Measurements from ENCODE around the gene GINS2.
A peak's percentile ranks its signal among the peaks of the same experiment; 100 is the strongest.

Gene GINS2

DNA sequence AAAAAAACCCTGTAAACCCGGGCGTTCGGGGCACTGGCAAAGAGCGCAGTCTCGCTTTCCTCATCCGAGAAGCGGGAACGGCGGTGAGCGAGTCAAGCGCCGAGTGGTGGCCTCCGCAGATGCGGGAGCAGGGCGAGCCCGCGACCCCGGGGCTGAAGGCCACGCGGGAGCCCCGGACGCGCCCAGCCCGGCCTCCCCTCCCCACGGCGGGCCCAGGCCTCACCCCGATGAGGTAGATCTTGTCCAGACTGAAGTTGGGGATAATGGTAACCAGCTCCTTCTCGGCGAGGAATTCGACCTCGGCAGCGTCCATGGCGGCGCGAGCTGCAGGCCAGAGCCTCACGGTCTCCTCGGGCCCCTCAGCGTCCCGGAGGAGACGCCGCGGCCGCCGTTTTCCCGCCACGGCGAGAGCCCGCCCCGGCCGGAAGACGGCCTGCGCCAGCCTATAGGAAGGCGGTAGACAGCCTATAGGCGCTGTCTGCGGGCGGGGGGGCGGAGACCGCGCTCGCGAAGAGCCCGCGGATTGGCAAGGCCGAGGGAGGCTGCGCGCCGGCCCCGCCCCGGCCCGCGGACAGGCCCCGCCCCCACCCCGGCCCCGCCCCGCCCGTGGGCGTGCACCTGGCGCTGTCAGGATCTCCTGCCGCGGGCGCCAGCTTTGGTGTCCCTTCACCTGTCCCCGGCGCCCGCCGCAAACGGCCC is at the start of gene GINS2:
TSS of gene GINS2 (minus strand) at position 369 of the 699 bp plus-strand sequence. CDS start at position 313, 56 bp downstream.
- peak; percentile 90 for DNase-seq

DNA sequence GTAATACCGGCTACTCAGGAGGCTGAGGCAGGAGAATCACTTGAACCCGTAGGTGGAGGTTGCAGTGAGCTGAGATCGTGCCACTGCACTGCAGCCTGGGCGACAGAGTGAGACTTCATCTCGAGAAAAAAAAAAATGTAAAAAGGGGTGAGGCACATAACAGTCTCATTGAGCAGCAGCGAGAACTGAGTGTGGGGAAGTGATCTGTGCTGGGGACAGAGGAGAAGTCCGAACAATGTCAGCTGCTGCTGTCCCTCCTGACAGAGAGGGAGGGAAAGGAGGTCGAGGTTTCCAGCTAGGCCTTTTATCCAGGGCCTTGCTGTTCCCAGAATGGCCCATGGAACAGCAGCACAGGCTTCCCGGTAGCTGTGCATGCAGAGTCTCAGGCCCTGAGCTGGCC is 48.2 kb upstream of the GINS2 start:
- no peak for DNase-seq

DNA sequence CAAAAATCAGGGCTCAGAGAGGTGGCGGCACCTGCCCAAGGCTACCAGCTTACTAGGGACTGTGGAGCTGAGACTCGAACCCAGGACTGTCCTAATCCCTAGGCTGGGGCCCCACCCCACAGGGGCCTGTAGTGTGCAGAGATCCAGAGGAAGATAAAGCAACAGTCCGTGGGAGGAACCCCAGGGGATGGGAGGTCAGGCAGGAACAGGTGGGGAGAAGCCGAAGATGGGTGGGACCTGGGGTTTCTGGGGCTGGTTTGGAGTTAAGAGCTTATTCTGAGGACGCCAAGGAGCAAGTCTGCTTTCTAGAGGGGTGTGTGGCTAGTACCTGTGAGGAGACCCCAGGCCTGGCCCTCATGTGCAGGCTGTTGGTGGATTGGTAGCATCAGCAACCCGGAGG is 47.2 kb upstream of the GINS2 start:
- DNase-seq, result no peak

DNA sequence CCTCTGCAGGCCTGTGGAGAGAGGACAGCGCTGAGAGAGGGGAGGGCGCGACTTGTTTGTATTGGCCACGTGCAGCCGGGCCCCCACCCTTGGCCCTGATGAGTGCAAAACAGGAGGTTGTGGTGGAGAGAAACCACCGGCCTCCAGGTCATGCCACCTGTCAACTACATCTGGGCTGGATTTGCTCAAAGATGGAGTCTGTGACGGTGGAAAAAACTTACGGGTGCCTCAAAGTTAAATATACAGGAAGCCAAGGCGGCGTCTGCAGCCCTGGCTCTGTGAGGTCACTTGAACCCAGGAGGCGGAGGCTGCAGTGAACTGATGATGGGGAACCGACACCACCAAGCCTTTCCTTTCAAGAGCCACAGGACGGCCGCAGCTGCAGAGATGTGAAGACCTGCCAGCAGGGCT is 46.5 kb upstream of the GINS2 start:
- DNase-seq, result no peak

DNA sequence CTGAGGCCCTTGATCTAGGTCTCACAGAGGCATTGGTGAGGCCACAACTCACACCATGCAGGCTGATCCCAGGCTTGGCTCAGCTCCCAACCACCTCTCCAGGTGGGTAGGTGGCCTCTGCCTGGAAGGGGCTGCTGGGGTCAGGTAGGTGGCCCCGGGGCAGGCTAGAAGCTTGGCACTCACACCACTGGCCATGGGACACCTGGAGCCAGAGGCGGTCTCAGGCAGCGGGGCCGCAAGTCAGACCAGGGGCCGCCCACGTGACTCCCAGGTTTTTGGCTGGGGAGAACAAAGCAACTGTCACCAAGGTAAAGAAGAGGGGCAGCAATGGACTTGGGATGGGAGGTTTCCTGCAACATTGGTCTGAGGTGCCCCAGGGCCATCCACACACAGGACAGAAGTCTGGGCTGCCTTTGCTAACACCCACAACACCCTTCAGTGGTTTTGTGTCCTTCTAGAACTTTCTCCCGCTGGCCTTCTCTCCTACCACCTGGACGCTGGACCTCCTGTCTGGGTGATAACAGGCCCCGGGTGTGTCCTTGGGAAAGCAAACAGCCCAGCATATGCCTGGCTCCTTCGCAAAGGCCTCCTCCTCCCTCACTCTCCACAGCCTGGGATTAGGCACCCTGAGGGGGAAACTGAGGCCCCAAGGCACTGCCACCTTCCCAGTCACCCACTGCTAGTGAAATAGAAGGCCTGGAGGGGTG is 45.7 kb upstream of the GINS2 start:
- DNase-seq, result no peak

DNA sequence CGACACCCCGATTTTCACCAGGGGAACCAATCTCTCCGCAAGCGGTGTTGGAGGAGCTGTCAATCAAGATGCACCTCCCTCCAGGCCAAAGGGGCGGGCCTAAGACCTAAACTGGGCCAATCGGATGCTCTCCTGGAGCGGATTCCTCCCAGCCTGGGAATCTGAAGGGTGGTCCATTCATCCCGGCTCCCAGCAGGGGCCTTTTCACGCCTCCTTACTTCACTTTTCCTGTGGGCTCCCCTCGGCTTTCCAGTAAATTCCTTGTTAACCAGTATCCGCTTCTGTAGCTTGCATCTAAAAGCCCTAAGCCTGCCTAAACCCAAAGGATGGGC is 45.1 kb upstream of the GINS2 start:
- DNase-seq, result no peak

DNA sequence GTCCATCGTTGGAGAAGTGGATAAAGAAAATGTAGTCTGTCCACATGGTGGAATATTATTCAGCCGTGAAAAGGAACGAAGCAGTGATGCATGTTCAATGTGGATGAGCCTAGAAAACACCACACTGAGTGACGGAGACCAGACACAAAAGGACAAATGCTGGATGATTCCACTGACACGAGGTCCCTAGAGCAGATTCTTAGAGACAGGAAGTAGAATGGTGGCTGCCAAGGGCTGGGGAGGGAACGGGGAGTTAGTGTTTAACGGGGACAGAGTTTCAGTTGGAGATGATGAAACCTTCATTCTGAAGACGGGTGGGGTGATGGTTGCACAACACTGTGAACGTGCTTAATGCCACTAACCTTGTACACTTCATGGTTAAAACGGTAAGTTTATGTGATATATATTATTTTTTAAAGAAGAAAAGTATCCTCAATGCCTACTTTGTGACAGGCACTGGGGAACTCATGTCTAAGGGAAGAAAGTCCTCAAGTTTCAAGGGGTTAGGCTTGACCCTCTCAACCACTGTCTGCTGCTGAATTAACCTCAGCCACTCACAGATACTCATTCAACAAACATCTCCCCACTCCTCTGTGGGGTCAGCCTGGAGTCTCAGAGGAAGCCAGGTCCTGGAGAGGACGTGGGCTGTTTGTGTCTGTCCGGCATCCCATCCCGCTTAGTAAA is 44.5 kb upstream of the GINS2 start:
- peak; percentile 23 for DNase-seq

DNA sequence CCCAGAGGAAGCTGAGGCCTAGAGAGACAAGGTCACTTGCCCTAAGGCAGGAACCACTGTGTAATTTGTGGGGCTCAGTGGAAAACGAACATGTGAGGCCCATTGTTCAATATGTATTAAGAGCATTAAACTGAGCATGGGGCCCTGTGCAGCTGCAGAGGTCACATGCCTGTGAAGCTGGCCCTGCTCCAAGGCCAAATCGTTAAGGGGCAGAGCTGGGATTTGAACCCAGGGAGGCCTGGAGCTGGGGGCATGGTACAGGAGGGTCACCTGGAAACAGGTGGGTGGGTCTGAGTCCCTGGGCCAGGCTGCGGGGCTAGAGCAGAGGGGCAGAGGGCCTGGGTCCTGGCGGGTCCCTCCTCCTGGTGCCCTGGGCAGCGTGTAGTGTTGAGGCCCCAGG is 42.4 kb upstream of the GINS2 start:
- no peak for DNase-seq

DNA sequence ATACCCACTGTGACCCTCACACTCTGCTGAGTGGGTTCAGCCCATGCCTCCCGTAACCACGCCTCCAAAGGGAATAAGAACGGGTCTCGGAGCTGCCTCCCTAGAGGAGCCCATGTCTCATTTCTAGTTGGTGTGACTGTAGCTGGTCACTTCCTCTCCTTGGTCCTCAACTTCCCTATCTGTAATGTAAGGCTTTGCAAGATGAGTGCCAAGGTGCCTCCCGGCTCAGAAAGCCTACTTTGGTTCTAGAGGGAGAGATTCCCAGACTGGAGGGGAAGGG is 41.4 kb upstream of the GINS2 start:
- DNase-seq, result no peak

DNA sequence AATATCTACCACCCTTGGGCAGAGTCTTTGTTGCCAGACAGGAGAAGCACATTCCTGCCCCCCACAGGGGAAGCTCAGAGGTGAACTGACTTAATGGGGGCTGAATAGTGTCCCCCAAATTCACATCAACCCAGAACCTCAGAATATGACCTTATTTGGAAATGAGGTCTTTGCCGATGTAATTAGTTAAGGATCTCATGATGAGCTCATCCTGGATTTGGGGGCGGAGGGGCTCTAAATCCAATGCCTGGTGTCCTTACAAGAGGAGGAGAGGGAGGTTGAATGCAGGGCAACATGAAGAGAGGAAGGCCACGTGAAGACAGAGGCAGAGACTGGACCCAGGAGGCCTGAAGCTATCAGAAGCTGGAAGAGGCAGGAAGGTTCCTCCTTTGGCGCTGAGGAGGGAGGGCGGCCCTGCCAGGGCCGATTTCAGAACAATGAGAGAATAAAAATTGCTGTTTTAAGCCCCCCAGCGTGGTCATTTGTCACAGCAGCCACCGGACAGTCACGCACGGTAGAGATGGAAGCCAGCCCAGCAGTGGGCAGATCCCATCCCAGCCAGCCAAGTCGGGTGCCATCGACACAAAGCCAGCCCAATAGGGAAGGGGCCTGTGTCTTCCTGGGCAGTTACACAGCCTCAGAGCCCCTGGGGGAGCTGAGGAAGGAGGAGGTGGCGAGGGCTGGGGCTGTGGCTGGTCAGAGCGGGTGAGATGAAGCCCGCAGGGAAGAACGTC is 40.9 kb upstream of the GINS2 start:
- DNase-seq, result no peak

DNA sequence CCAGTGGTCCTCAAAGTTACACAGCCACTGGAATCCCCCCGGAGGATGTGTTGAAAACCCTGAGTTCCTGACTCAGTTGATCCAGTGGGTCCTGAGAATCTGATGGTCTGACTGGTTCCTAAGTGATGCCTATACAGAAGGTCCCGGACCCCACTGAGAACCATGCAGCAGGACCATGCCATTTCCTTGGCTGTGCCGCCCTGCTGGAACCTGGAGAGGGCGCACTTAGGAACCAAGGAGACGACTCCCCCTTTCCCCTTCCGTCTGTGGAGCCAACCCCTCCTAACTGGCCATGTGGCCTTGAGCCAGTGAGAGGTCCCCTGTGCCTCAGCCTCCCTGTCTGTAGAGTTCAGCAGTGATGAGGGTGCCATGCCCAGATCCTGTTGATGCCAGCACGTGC is 40.1 kb upstream of the GINS2 start:
- no peak for DNase-seq

DNA sequence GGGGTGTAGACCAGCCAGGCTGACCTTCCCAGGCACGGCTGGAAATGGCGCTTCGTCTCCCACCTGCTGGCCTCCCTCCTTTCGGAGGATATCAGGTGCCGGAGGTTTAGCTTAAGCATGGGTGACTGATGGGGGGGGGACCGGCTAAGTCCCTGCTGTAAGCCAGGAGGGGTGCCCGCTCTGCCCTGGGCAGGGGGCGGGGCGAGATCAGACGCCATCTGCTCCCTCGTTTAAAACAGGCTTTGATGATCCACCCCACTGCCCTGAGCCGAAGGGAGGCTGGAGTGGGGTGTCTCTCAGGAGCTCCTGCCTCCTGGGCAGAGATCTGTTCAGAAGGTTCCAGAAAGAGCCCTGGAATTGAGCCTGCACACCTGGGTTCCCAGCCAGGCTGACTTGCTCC is 36.2 kb upstream of the GINS2 start:
- no peak for DNase-seq

DNA sequence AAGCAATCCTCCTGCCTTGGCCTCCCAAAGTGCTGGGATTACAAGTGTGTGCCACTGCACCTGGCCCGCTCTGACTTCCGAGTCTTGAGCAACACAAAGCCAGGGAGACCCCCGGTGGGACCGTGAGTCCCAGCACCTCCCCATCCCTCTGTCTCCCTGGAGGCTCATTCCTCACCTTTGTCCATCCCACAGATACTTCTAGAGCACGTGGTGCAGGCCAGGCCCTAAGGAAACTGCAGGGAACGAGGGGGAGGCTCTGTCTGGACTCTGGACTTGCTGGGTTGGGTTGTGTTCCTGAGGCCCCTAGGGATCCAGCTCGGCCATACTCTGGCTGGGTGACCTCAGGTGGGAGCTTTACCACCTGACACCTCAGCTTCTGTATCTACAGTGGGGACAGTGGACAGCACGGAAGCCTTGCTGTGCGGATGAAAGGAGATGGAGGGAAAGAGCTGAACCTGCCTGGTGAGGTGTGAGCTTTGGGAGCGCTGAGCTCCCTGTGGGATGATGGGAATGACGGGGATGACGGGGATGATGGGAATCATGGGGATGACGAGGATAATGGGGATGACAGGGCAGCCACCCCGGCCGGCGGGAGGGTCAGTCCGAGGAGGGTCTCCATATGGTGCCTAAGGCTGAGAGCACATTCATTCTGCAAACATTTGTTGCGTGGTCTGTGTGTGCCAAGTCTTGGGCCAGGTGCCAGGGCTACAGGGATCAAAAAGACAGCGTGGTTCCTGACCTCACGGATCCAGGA is 35.5 kb upstream of the GINS2 start:
- DNase-seq, result no peak

DNA sequence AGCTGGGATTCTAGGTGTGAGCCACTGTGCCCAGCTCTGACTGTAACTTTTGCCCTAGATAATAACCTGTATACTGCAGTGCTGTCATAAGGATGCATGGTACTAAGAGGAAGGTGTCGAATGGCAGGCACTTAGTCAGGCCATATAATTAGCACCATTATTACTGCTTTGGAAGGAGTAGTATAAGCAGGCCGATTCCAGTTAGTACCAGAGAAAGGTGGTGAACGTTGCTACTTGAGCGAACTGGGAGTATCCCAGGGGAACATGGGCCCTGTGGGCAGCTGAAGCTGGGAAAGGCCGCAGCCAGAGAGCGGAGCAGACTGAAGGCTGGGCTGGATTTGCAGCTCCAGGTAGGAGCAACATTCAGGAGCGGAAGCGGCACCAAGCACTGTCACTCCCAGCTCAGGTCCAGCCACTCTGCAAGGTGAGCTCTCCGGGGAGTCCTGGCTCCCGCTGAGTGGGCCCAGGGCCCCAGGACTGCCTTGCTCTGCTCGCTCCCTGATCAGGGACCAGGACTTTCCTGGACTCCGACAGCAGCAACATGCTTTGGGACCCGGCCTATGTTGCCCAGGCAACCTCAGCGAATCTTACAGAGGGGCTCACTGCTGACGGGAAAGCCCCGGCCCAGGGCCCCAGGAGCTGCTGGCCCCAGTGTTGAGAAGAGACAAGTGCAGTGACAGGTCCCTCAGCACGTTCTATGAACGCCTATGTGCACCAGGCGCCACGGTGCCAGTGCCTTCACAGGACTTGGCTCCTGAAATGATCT is 33.6 kb upstream of the GINS2 start:
- DNase-seq, result no peak

DNA sequence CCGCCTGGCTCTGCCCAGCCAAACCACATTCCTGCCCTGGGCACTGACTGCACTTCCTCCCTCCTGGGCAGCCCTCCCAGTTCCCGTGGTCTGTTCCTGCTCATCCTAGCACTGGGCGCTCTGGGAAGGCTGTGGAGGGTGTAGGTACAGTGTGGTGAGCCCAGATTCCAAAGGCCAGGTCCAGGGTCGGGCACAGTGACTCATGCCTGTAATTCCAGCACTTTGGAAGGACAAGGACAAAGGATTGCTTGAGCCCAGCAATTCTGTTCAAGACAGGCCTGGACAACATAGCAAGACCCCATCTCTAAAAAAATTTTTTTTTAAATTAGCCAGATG is 31.5 kb upstream of the GINS2 start:
- no peak for DNase-seq

DNA sequence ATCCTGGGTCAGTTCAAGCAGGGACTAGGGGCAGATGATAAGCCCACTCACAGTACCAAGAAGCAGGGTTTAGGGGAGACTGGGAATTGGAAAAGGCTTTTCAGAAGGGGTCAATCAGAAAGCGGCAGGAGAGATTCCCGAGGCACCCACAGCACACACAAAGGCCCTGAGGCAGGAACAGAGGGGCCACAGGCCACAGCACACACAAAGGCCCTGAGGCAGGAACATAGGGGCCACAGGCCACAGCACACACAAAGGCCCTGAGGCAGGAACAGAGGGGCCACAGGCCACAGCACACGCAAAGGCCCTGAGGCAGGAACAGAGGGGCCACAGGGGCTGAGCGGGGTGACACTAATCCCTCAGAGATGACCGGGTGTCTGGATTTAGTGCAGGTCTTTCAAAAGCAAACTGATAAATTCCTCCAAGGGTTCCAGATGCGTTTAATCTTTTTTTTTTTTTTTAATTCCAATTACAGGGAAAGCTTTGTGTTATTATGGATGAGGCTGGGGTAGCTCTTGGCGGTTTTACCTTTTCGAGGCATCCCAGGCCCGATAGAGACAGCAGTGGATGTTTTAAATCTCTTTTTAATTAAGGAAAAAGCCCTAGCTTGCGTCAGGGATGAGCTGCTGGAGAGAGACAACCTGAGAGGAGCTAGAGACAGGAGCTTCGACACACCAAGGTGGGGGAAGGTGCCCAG is 31.0 kb upstream of the GINS2 start:
- no peak for DNase-seq

DNA sequence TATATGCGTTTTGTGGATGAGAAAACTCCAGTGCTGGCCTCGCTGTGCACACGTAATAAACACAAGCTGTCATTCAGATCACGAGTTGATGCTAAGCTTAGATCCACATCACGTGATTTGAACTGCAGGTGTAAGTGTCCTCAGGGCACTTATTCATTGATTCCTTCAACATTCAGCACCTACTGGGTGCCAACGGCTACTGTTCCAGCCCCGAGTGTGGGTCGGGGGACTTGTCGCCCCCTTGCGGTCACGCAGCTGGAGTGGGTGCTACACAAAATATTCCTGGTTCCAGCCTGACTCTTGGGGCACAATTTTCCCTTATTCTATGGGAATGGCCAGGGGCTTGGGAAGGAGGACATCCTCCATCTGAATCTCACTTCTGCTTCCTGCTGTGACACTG is 29.9 kb upstream of the GINS2 start:
- no peak for DNase-seq

DNA sequence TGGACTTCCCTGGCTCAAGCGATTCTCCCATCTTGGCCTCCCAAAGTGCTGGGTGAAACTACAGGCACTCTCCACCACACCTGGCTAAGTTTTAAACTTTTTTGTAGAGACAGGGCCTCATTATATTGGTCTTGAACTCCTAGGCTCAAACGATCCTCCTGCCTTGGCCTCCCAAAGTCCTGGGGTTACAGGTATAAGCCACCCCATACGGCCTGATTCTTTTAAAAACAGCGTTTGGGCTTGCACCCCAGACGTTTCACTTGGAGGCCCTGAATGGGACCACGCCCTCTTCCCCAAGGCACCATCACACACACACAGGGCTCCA is 29.4 kb upstream of the GINS2 start:
- no peak for DNase-seq

DNA sequence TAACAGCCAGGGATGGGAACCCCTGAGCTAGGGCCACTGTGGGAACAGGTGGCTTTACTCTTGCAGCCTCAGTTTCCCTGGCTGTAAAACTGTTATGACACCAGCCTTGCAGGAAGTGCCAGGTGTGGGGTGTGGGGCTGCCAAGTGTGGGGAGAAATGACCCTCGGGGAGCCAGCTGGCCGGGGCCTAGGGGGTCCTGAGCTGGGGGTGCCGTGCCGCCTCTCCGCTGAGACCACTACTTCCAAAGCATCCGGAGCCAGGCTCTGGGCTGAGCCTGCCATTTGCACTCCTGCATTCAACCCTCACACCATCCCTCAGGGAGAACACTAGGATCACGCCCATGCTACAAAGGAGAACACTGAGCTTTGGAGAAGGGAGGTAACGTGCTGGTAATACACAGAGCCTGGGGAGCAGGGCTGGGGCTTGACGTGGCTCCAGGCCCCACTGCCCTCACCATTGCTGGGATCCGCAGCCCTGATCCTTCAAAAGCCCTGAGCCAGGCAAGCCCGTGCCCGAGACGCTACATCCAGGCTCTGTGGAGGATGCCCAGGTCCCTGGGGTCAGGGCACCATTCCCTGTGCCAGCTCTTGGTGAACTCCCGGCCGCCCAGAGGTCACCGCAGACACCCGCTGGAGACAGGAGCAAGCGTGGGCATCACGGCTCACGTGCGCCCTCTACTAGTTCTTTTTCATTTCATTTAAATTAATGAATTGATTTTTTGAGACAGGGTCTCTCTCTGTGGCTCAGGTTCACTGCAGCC is 28.8 kb upstream of the GINS2 start:
- DNase-seq, result peak; percentile 78

DNA sequence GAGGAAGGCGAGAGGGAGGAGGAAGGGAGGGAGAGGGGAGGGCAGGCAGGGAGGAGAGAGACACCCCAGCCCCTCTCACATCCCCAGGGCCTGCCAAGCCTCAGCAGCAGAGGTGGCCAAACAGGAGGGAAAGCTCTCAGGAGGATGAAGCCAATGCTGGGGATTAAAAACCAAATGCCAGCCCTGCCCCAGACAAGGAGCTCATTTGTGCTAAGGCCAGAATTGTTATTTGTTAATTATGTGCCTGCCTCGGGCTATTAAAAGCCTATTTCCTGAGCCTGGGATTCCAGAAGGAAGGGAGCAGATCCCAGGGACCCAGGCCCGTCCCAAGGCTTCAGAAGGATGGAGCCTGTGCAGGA is 27.9 kb upstream of the GINS2 start:
- DNase-seq, result no peak

DNA sequence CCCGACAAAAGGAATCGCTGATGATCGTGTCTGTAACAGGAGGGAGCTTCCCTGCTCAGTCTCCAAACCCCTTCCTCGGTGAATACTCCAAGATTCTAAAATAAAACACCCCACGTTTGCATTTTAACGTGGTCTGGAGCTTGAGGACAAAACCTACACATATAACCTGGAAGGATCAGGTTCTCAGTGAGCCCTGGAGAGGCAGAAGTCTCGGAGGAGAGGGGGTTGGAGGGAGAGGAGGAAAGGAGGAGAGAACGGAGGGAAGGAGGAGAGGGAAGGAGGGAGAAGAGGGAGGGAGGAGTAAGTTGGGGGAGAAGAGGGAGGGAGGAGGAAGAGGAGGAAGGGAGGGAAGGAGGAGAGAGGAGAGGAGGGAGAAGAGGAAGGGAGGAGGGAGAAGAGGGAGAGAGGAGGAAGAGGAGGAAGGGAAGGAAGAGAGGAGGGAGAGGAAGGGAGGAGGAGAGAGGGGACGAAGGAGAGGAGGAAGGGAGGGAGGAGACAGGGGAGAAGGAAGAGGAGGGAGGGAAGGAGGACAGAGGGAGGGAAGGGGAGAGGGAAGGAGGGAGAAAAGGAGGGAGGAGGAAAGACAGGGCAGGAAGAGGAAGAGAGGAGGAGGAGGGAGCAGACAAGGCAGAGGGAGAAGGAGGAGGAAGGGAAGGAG is 27.4 kb upstream of the GINS2 start:
- DNase-seq, result no peak
